Naive thymus-derived CD4-positive, alpha-beta T cell (primary cell): ENCODE data around the gene FGF3. TPM values are rescaled to one million over a fixed set of nuclear protein-coding genes. Genes with fewer than 3 reads are reported as not detected.

Source experiments
- ATAC-seq: fragments of 150-1000 bp; cut with Tn5 transposase; 2 replicates; pipeline ENCODE4 v1.10.0; 2021; ENCODE audit warnings: mild to moderate bottlenecking, moderate library complexity
- CTCF ChIA-PET: fragments of 350-600 bp; sonication (Branson Sonifier 250); formaldehyde crosslinking; loops from one replicate; lab custom pipeline; 2021; ENCODE audit warnings: antibody characterized with exemption; lab: Charles Lee
- POLR2A ChIA-PET: fragments of 350-600 bp; sonication (Branson Sonifier 250); formaldehyde crosslinking; loops from one replicate; lab custom pipeline; 2021; ENCODE audit warnings: antibody characterized with exemption, inconsistent platforms; lab: Charles Lee
- DNase-seq, 9 donors: peaks; one replicate each; pipeline versions ENCODE4 v3.0.0 to v3.0.0-alpha.2; 2020 to 2022; ENCODE audit warnings: mixed read lengths in 1 of 9
- H3K27ac ChIP-seq: one replicate; pipeline ENCODE4 v1.7.0; 2013; ENCODE audit warnings: mild to moderate bottlenecking, low read depth, low read length, moderate library complexity
- H3K27me3 ChIP-seq, 2 donors: one replicate each; pipeline ENCODE4 v1.7.0; 2013; ENCODE audit warnings: low read length in 2 of 2, mild to moderate bottlenecking in 2 of 2, moderate library complexity in 2 of 2; ENCODE audit not compliant: control insufficient read depth in 2 of 2, insufficient read depth in 2 of 2
- H3K36me3 ChIP-seq, 3 experiments: 1 replicate in 2 of 3; 2 replicates in 1 of 3; pipeline ENCODE4 v1.7.0; 2013; ENCODE audit warnings: low read length in 3 of 3, mild to moderate bottlenecking in 3 of 3, moderate library complexity in 1 of 3; ENCODE audit not compliant: insufficient read depth in 3 of 3, control insufficient read depth in 2 of 3
- H3K4me1 ChIP-seq, 2 donors: one replicate each; pipeline ENCODE4 v1.7.0; 2013; ENCODE audit warnings: low read length in 2 of 2, mild to moderate bottlenecking in 2 of 2, moderate library complexity in 1 of 2; ENCODE audit not compliant: control insufficient read depth in 2 of 2, insufficient read depth in 2 of 2
- H3K4me3 ChIP-seq: 2 replicates; pipeline ENCODE4 v1.7.0; 2013; ENCODE audit warnings: mild to moderate bottlenecking, low read length
- H3K9me3 ChIP-seq, 3 experiments: 1 replicate in 2 of 3; 2 replicates in 1 of 3; pipeline ENCODE4 v1.7.0; 2013; ENCODE audit warnings: low read length in 3 of 3; ENCODE audit not compliant: control insufficient read depth in 2 of 3
- H3K27ac Mint-ChIP-seq, 9 donors: one replicate each; pipeline ENCODE4 v1.8.0; 2020 to 2022; ENCODE audit warnings: mixed read lengths in 9 of 9, mild to moderate bottlenecking in 8 of 9, moderate library complexity in 5 of 9, inconsistent platforms in 2 of 9
- H3K27me3 Mint-ChIP-seq, 5 donors: one replicate each; pipeline ENCODE4 v1.8.0; 2021 to 2022; ENCODE audit warnings: mixed read lengths in 5 of 5, mild to moderate bottlenecking in 1 of 5
- H3K36me3 Mint-ChIP-seq, 5 donors: one replicate each; pipeline ENCODE4 v1.8.0; 2020 to 2022; ENCODE audit warnings: mixed read lengths in 5 of 5, mild to moderate bottlenecking in 3 of 5, inconsistent platforms in 1 of 5
- H3K4me1 Mint-ChIP-seq, 7 donors: one replicate each; pipeline ENCODE4 v1.8.0; 2020 to 2022; ENCODE audit warnings: mixed read lengths in 7 of 7, mild to moderate bottlenecking in 3 of 7, inconsistent platforms in 1 of 7
- H3K4me3 Mint-ChIP-seq, 10 donors: one replicate each; pipeline ENCODE4 v1.8.0; 2020 to 2022; ENCODE audit warnings: mild to moderate bottlenecking in 10 of 10, mixed read lengths in 10 of 10, moderate library complexity in 6 of 10, inconsistent platforms in 2 of 10
- H3K9me3 Mint-ChIP-seq, 11 donors: one replicate each; pipeline ENCODE4 v1.8.0; 2020 to 2022; ENCODE audit warnings: mixed read lengths in 11 of 11, mild to moderate bottlenecking in 4 of 11, inconsistent platforms in 1 of 11, moderate library complexity in 1 of 11
- intact Hi-C, 2 donors: fragments of 100-400 bp; cut with micrococcal nuclease; formaldehyde crosslinking; loops; one replicate each; pipeline ENCODE4 v1.15.1; 2023
- polyA plus RNA-seq, 2 donors: library from polyadenylated mRNA; unstranded; fragments of 300-500 nt; fragmentation: Illumina TruSeq; gene quantifications; one replicate each; pipeline ENCODE4 v1.2.3, GENCODE V29; 2021
- total RNA-seq, 6 experiments: library from RNA in 5 of 6; stranded (reverse) in 5 of 6; gene quantifications; 1 replicate in 5 of 6; 2 replicates in 1 of 6; pipeline ENCODE4 v1.2.3 and lab custom pipeline; 2021 to 2026

The FGF3 gene
- total RNA-seq (not detected), polyA plus RNA-seq (not detected), total RNA-seq (lab: John Stamatoyannopoulos, UW) (not detected)

DNA sequence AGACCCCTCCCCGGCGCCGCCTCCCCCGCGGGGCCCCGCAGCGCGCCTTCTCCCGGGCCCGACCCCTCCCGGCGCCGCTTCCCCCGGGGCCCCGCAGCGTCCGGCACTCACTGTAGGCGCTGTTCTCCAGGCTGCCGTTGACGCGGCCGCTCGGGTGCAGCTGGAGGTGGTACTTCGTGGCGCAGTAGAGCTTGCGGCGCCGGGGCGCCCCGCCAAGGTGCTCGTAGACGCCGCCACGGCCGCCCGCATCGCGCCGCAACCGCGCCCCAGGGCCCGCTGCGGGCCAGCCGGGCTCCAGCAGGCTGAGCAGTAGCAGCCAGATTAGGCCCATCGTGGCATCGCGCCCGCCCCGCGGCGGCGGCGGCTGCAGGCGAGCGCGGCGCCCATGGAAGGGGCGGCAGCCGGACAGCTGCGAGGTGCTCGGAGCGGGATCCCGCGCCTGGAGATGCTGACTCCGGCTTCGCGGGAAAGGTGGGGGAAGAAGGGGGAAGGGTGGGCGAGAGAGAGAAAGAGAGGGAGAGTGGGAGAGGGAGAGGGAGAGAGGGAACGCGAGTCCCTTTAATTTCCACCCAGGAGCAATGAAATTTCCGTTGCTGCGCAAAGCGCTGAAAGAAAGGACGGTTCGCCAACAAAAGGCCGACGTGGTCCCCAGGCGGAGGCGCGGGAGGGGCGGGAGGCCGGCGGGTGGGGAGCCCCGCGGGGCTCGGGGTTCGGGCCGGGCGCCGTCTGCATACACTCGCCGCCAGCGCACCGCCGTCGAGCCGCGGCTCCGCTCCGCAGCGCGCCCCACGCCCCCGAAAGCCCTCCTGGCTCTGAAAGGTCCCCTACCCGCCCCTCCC is at the start of gene FGF3:
Gene FGF3 (minus strand): TSS at position 814 of the 839 bp plus-strand sequence. CDS start 483 bp downstream, at position 331.
- Mint-ChIP-seq H3K27ac (peak within 1 kb of the TSS in 1 of 9 donors; percentile 41), H3K36me3 (no peaks in the 10 kb centered on the region), H3K4me1 (peaks cover 0 to 4% (median 0%) of the 10 kb centered on the region in 7 donors), H3K27me3 (peaks cover 25 to 62% (median 47%) of the 10 kb centered on the region in 5 donors), H3K4me3 (peak within 1 kb of the TSS in 1 of 10 donors; percentile 7), H3K9me3 (peaks cover 0 to 1% (median 0%) of the 10 kb centered on the region in 11 donors)
- ChIA-PET CTCF (no interaction called here), POLR2A (no interaction called here)
- no peaks in the 10 kb centered on the region for H3K36me3 ChIP-seq
- no peaks in the 10 kb centered on the region for H3K4me1 ChIP-seq
- no peaks in the 10 kb centered on the region for H3K27me3 ChIP-seq
- H3K27ac ChIP-seq, result no peak within 1 kb of the TSS
- ATAC-seq (no peak), DNase-seq (no peak)
- intact Hi-C loops, result no loop called here
- no peak within 1 kb of the TSS for H3K4me3 ChIP-seq
- no peaks in the 10 kb centered on the region for H3K9me3 ChIP-seq

GRCh38 chr11:69868871-69869270 is 49.7 kb upstream of the FGF3 start:
- DNase-seq, result no peak

DNA sequence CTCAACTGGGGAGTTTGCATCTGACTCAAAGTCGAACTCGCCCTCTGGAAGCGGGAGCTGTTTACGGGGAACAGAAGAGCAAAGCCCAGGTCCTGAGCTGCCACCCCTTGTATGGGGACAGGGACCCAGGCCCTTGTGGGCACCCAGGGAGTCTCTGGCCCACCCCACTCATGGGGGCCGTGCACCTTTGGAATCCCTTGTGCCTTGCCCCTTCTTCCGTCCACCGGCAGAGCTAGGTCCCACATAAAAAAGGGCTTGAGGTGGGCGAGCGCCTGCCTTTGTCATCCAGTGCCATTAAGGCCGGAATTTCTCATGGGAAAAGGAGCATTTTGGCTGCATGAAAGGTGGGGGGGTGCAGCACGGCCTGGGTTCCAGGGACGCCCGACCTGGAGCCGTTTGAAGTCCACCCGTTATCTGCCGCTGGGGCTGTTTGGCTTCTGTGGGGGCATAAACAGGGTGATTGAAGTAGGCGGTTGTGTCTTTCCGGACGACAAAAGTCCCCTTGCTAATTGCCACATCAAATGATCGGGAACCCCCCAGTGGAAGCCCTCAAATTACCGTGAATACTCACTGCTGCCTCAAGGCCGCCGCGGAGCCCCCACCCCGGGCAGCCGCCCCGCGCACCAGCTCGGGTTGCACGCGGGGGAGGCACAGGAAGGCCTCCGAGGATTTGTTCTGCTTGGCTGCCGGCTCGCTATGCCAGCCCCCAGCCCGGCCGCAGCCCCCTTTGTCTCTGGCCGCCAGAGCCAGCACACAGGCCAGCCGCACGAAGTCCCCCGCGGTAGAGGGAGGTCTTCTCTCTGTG is 49.0 kb upstream of the FGF3 start:
- ChIA-PET CTCF (no interaction called here), POLR2A (no interaction called here)
- Mint-ChIP-seq H3K4me1 (no peaks in the 10 kb centered on the region), H3K27ac (no peak overlapping the region), H3K27me3 (peaks cover 4 to 33% (median 18%) of the 10 kb centered on the region in 5 donors), H3K36me3 (peaks cover 0 to 3% (median 0%) of the 10 kb centered on the region in 5 donors), H3K9me3 (peaks cover 0 to 7% (median 0%) of the 10 kb centered on the region in 11 donors), H3K4me3 (no peak overlapping the region)
- Histone ChIP-seq H3K9me3 (no peaks in the 10 kb centered on the region), H3K27me3 (no peaks in the 10 kb centered on the region), H3K27ac (no peak overlapping the region), H3K36me3 (no peaks in the 10 kb centered on the region), H3K4me1 (no peaks in the 10 kb centered on the region), H3K4me3 (no peak overlapping the region)
- intact Hi-C loops, result no loop called here
- no peak for ATAC-seq
- DNase-seq, result peak in 1 of 9 donors; percentile 8

More at GRCh38 chr11:69868871-69869270, 49.7 kb upstream of the FGF3 start:
- ATAC-seq, result no peak
- no peak overlapping the region for H3K27ac ChIP-seq
- H3K9me3 ChIP-seq, result no peaks in the 10 kb centered on the region
- POLR2A ChIA-PET, result no interaction called here
- H3K9me3 Mint-ChIP-seq, result peaks cover 0 to 7% (median 0%) of the 10 kb centered on the region in 11 donors
- H3K4me3 Mint-ChIP-seq, result no peak overlapping the region
- no peaks in the 10 kb centered on the region for H3K4me1 Mint-ChIP-seq
- no peak overlapping the region for H3K27ac Mint-ChIP-seq
- peaks cover 0 to 3% (median 0%) of the 10 kb centered on the region in 5 donors for H3K36me3 Mint-ChIP-seq
- no peaks in the 10 kb centered on the region for H3K4me1 ChIP-seq
- H3K4me3 ChIP-seq, result no peak overlapping the region
- no peaks in the 10 kb centered on the region for H3K36me3 ChIP-seq
- intact Hi-C loops, result no loop called here
- H3K27me3 Mint-ChIP-seq, result peaks cover 4 to 28% (median 15%) of the 10 kb centered on the region in 5 donors
- CTCF ChIA-PET, result no interaction called here
- H3K27me3 ChIP-seq, result no peaks in the 10 kb centered on the region

DNA sequence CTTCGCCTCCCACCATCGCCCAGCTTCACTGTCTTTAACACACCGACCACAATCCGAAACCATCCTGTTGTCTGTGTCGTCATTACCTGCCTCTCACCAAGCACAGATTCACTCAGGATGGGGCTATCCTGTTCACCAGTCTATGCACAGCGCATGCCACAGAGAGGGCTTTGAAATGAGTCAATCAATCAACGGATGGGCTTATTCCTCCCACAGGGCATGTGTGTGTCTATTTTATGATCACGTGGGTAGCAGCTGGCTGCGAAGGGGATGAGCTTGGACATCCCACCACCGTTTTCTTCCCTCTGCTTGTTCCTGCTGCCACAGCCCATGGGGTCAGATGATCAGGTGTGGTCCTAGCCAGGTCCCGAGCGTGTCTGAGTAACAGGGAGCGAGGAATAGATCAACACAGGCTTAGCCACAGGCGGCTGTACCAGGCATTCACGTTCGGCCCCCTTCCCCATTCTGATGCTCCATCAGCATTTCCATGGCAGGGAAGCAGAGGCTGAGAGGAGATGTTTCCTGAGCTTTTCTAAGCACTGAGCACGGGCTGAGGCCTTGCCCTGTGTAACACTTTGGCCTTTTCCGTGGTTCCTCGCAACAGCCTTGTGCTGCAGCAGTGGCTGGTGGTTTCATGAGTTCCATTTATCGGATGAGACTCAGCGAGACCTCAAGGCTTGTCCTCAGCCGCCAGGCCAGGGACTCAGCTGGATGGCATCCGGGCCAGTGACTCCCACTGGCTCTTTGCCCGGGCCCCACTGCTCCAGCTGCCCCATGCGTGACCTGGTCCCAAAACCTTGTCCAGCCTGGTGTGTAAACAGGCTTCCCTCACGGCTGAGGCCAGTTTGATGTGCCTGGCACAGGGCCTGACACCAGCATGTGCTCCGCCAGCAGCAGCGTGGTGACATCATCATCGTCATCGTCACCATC is 48.1 kb upstream of the FGF3 start:
- H3K4me1 ChIP-seq, result no peaks in the 10 kb centered on the region
- intact Hi-C loops, result no loop called here
- Mint-ChIP-seq H3K4me1 (no peaks in the 10 kb centered on the region), H3K36me3 (no peaks in the 10 kb centered on the region), H3K27me3 (peaks cover 4 to 37% (median 22%) of the 10 kb centered on the region in 5 donors), H3K4me3 (no peak overlapping the region), H3K9me3 (peaks cover 0 to 7% (median 0%) of the 10 kb centered on the region in 11 donors), H3K27ac (no peak overlapping the region)
- H3K9me3 ChIP-seq, result no peaks in the 10 kb centered on the region
- ATAC-seq, result no peak
- H3K4me3 ChIP-seq, result no peak overlapping the region
- H3K27ac ChIP-seq, result no peak overlapping the region
- H3K27me3 ChIP-seq, result no peaks in the 10 kb centered on the region
- H3K36me3 ChIP-seq, result no peaks in the 10 kb centered on the region
- ChIA-PET CTCF (no interaction called here), POLR2A (no interaction called here)
- DNase-seq, result no peak

DNA sequence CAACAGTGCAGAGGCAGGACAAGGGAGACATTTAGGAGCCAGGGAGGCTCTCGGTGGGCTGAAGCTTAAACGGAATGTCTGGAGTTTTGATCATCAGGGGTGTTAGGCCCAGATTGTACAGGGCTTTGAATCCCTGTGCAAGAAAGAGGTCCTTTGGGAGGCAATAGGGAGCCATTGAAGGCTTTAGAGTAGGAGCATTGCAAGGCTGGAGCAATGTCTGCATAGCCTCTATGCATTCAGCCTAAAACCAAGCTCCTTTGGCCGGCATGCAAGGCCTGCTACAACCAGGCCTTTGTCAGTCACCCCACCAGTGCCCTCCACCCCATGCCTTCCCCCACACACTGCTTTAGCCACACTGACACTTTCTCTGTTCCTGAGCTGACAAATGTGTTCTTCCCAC is 47.4 kb upstream of the FGF3 start:
- H3K36me3 ChIP-seq, result no peaks in the 10 kb centered on the region
- Mint-ChIP-seq H3K27ac (no peak overlapping the region), H3K27me3 (peaks cover 4 to 43% (median 22%) of the 10 kb centered on the region in 5 donors), H3K9me3 (peaks cover 0 to 4% (median 0%) of the 10 kb centered on the region in 11 donors), H3K4me3 (no peak overlapping the region), H3K36me3 (no peaks in the 10 kb centered on the region), H3K4me1 (no peaks in the 10 kb centered on the region)
- no peaks in the 10 kb centered on the region for H3K9me3 ChIP-seq
- intact Hi-C loops, result no loop called here
- ChIA-PET POLR2A (no interaction called here), CTCF (no interaction called here)
- no peaks in the 10 kb centered on the region for H3K4me1 ChIP-seq
- no peaks in the 10 kb centered on the region for H3K27me3 ChIP-seq
- no peak for ATAC-seq
- H3K27ac ChIP-seq, result no peak overlapping the region
- no peak overlapping the region for H3K4me3 ChIP-seq
- no peak for DNase-seq

- intact Hi-C loops, result no loop called here
- CTCF ChIA-PET, result no interaction called here
- Histone ChIP-seq H3K9me3 (no peaks in the 10 kb centered on the region), H3K27me3 (no peaks in the 10 kb centered on the region), H3K4me1 (no peaks in the 10 kb centered on the region), H3K4me3 (no peak overlapping the region), H3K27ac (no peak overlapping the region), H3K36me3 (no peaks in the 10 kb centered on the region)
- H3K9me3 Mint-ChIP-seq, result no peaks in the 10 kb centered on the region
- no peak overlapping the region for H3K27ac Mint-ChIP-seq
- ATAC-seq (no peak), DNase-seq (no peak)
- H3K4me3 Mint-ChIP-seq, result no peak overlapping the region
- POLR2A ChIA-PET, result interaction anchor here (0.5 kb wide), 1 partner anchor 188 kb away, joined by 3 read pairs; no protein-coding TSS in a partner anchor
- H3K36me3 Mint-ChIP-seq, result no peaks in the 10 kb centered on the region
- peaks cover 4 to 51% (median 25%) of the 10 kb centered on the region in 5 donors for H3K27me3 Mint-ChIP-seq
- no peaks in the 10 kb centered on the region for H3K4me1 Mint-ChIP-seq
Observed at GRCh38 chr11:69865707-69866106, 46.5 kb upstream of the FGF3 start.
